Neuron (in vitro differentiated cells): ENCODE measurements around the gene PTPRN2.

ENCODE experiments used
- H2AFZ ChIP-seq: one replicate; pipeline ENCODE4 v1.6.1; 2013; ENCODE audit warnings: low read depth, mild to moderate bottlenecking, inconsistent platforms, low read length, moderate library complexity
- H3K27me3 ChIP-seq: one replicate; pipeline ENCODE4 v1.6.1; 2013; ENCODE audit warnings: low read length; ENCODE audit not compliant: insufficient read depth
- H3K36me3 ChIP-seq: one replicate; pipeline ENCODE4 v1.6.1; 2013; ENCODE audit warnings: low read length; ENCODE audit not compliant: insufficient read depth
- H3K4me1 ChIP-seq: one replicate; pipeline ENCODE4 v1.6.1; 2013; ENCODE audit warnings: low read length; ENCODE audit not compliant: insufficient read depth
- H3K4me3 ChIP-seq: 2 replicates; pipeline ENCODE4 v1.5.1; 2013; ENCODE audit warnings: mild to moderate bottlenecking, low read length, moderate library complexity
- H3K9me3 ChIP-seq: one replicate; pipeline ENCODE4 v1.6.1; 2013; ENCODE audit warnings: low read length

Gene PTPRN2

GRCh38 chr7:158239290-158239981 is 348.2 kb downstream of the PTPRN2 start:
- Histone ChIP-seq H3K27me3 (peaks cover 4% of the 10 kb centered on the region), H2AFZ (no peak overlapping the region), H3K36me3 (no peaks in the 10 kb centered on the region), H3K4me3 (no peak overlapping the region), H3K4me1 (no peaks in the 10 kb centered on the region), H3K9me3 (no peaks in the 10 kb centered on the region)

GRCh38 chr7:158238616-158239289 is 348.9 kb downstream of the PTPRN2 start:
- no peaks in the 10 kb centered on the region for H3K4me1 ChIP-seq
- H3K36me3 ChIP-seq, result no peaks in the 10 kb centered on the region
- H2AFZ ChIP-seq, result no peak overlapping the region
- no peaks in the 10 kb centered on the region for H3K9me3 ChIP-seq
- H3K27me3 ChIP-seq, result peaks cover 4% of the 10 kb centered on the region
- H3K4me3 ChIP-seq, result no peak overlapping the region

GRCh38 chr7:158237672-158238335 is 349.8 kb downstream of the PTPRN2 start:
- Histone ChIP-seq H3K9me3 (no peaks in the 10 kb centered on the region), H3K4me3 (no peak overlapping the region), H3K4me1 (no peaks in the 10 kb centered on the region), H3K27me3 (peaks cover 4% of the 10 kb centered on the region), H2AFZ (no peak overlapping the region), H3K36me3 (no peaks in the 10 kb centered on the region)

GRCh38 chr7:158236400-158236799 is 351.2 kb downstream of the PTPRN2 start:
- no peaks in the 10 kb centered on the region for H3K36me3 ChIP-seq
- no peaks in the 10 kb centered on the region for H3K9me3 ChIP-seq
- no peak overlapping the region for H2AFZ ChIP-seq
- H3K4me1 ChIP-seq, result no peaks in the 10 kb centered on the region
- H3K4me3 ChIP-seq, result no peak overlapping the region
- peaks cover 4% of the 10 kb centered on the region for H3K27me3 ChIP-seq

GRCh38 chr7:158235862-158236261 is 351.8 kb downstream of the PTPRN2 start:
- Histone ChIP-seq H3K36me3 (no peaks in the 10 kb centered on the region), H3K4me3 (no peak overlapping the region), H3K9me3 (no peaks in the 10 kb centered on the region), H2AFZ (no peak overlapping the region), H3K27me3 (peaks cover 4% of the 10 kb centered on the region), H3K4me1 (no peaks in the 10 kb centered on the region)

GRCh38 chr7:158229945-158230344 is 357.7 kb downstream of the PTPRN2 start:
- no peaks in the 10 kb centered on the region for H3K36me3 ChIP-seq
- H3K4me3 ChIP-seq, result no peak overlapping the region
- no peaks in the 10 kb centered on the region for H3K9me3 ChIP-seq
- H3K4me1 ChIP-seq, result no peaks in the 10 kb centered on the region
- no peak overlapping the region for H2AFZ ChIP-seq
- no peaks in the 10 kb centered on the region for H3K27me3 ChIP-seq

GRCh38 chr7:158228986-158229385 is 358.6 kb downstream of the PTPRN2 start:
- Histone ChIP-seq H3K4me3 (no peak overlapping the region), H2AFZ (no peak overlapping the region), H3K36me3 (no peaks in the 10 kb centered on the region), H3K27me3 (no peaks in the 10 kb centered on the region), H3K4me1 (no peaks in the 10 kb centered on the region), H3K9me3 (no peaks in the 10 kb centered on the region)

- H3K27me3 ChIP-seq, result no peaks in the 10 kb centered on the region
- H3K4me1 ChIP-seq, result no peaks in the 10 kb centered on the region
Observed at GRCh38 chr7:158228131-158228530, 359.5 kb downstream of the PTPRN2 start.

GRCh38 chr7:158227258-158227984 is 360.2 kb downstream of the PTPRN2 start:
- Histone ChIP-seq H3K4me3 (no peak overlapping the region), H3K27me3 (no peaks in the 10 kb centered on the region), H3K9me3 (no peaks in the 10 kb centered on the region), H3K36me3 (no peaks in the 10 kb centered on the region), H3K4me1 (no peaks in the 10 kb centered on the region), H2AFZ (no peak overlapping the region)

More at GRCh38 chr7:158228131-158228530, 359.5 kb downstream of the PTPRN2 start:
- Histone ChIP-seq H3K9me3 (no peaks in the 10 kb centered on the region), H3K36me3 (no peaks in the 10 kb centered on the region), H3K4me3 (no peak overlapping the region), H2AFZ (no peak overlapping the region)

GRCh38 chr7:158216198-158216597 is 371.4 kb downstream of the PTPRN2 start:
- Histone ChIP-seq H3K4me1 (no peaks in the 10 kb centered on the region), H3K27me3 (no peaks in the 10 kb centered on the region), H3K4me3 (no peak overlapping the region), H2AFZ (no peak overlapping the region), H3K9me3 (no peaks in the 10 kb centered on the region), H3K36me3 (no peaks in the 10 kb centered on the region)

GRCh38 chr7:158209435-158209834 is 378.2 kb downstream of the PTPRN2 start:
- Histone ChIP-seq H3K9me3 (no peaks in the 10 kb centered on the region), H2AFZ (no peak overlapping the region), H3K4me1 (no peaks in the 10 kb centered on the region)

GRCh38 chr7:158206341-158206740 is 381.3 kb downstream of the PTPRN2 start:
- H2AFZ ChIP-seq, result no peak overlapping the region
- no peaks in the 10 kb centered on the region for H3K9me3 ChIP-seq
- no peaks in the 10 kb centered on the region for H3K4me1 ChIP-seq
- H3K27me3 ChIP-seq, result no peaks in the 10 kb centered on the region
- no peak overlapping the region for H3K4me3 ChIP-seq
- no peaks in the 10 kb centered on the region for H3K36me3 ChIP-seq

More at GRCh38 chr7:158209435-158209834, 378.2 kb downstream of the PTPRN2 start:
- Histone ChIP-seq H3K4me3 (no peak overlapping the region), H3K36me3 (no peaks in the 10 kb centered on the region), H3K27me3 (no peaks in the 10 kb centered on the region)

GRCh38 chr7:158204453-158204852 is 383.2 kb downstream of the PTPRN2 start:
- no peak overlapping the region for H2AFZ ChIP-seq
- no peaks in the 10 kb centered on the region for H3K36me3 ChIP-seq
- H3K27me3 ChIP-seq, result no peaks in the 10 kb centered on the region
- H3K9me3 ChIP-seq, result no peaks in the 10 kb centered on the region
- H3K4me1 ChIP-seq, result no peaks in the 10 kb centered on the region
- no peak overlapping the region for H3K4me3 ChIP-seq
